AG04450 (cell line): ENCODE results near the gene CMC1. TPM values are rescaled to one million over a fixed set of nuclear protein-coding genes. Genes with fewer than 3 reads are reported as not detected.

ENCODE experiments used
- CTCF ChIA-PET: fragments of 300-600, 350-600 bp; formaldehyde crosslinking; extraction: SDS; loops from one replicate; lab custom pipeline; 2022; ENCODE audit warnings: antibody characterized with exemption, inconsistent platforms; lab: Charles Lee
- POLR2A ChIA-PET: fragments of 350-600 bp; formaldehyde crosslinking; extraction: SDS; loops from one replicate; lab custom pipeline; 2021; ENCODE audit warnings: antibody characterized with exemption, inconsistent platforms; lab: Yijun Ruan, JAX
- DNase-seq: peaks from one replicate; pipeline ENCODE4 v3.0.0-alpha.2; 2011; ENCODE audit warnings: low read depth, low spot score
- H3K27ac ChIP-seq: one replicate; pipeline ENCODE4 v1.5.1; 2012; ENCODE audit warnings: low read depth, low read length, control low read depth
- H3K27me3 ChIP-seq: one replicate; pipeline ENCODE4 v1.6.0; 2012; ENCODE audit warnings: low read length; ENCODE audit not compliant: control insufficient read depth, insufficient read depth
- H3K4me3 ChIP-seq: 2 replicates; pipeline ENCODE4 v1.5.1; 2011; ENCODE audit warnings: mild to moderate bottlenecking, low read depth, low read length, control low read depth
- H3K9me3 ChIP-seq: 2 replicates; pipeline ENCODE4 v1.5.1; 2012; ENCODE audit warnings: low read length; ENCODE audit not compliant: control insufficient read depth, insufficient read depth
- CTCF ChIP-seq: IDR thresholded peaks from 2 replicates; pipeline ENCODE4 v1.5.1; 2011; ENCODE audit warnings: low read depth, low read length, control low read depth, inconsistent platforms
- polyA plus RNA-seq: library from polyadenylated mRNA; depleted of rRNA; stranded (reverse); fragments of >200 nt; gene quantifications from 2 replicates; pipeline ENCODE4 v1.2.3, GENCODE V29; 2011

CMC1 gene
- polyA plus RNA-seq, 1 experiment, result 30.3 TPM

- no peak overlapping the region for H3K4me3 ChIP-seq
- DNase-seq, result no peak
- POLR2A ChIA-PET, result no interaction called here
- peak; percentile 65 for TF ChIP-seq CTCF
- no peaks in the 10 kb centered on the region for H3K27me3 ChIP-seq
- CTCF ChIA-PET, result interaction anchor here (0.6 to 2.2 kb wide), 17 partner anchors 10 to 1031 kb away, joined by 3 to 22 read pairs (median 4); no protein-coding TSS in a partner anchor
- no peak overlapping the region for H3K27ac ChIP-seq
- no peaks in the 10 kb centered on the region for H3K9me3 ChIP-seq
Observed at GRCh38 chr3:28317438-28318022, 76.1 kb downstream of the CMC1 start.

GRCh38 chr3:28320981-28321380 is 79.6 kb downstream of the CMC1 start:
- no peak for DNase-seq
- Histone ChIP-seq H3K27me3 (no peaks in the 10 kb centered on the region), H3K4me3 (no peak overlapping the region), H3K27ac (no peak overlapping the region), H3K9me3 (no peaks in the 10 kb centered on the region)
- ChIA-PET CTCF (interaction anchor here (1.1 to 4.8 kb wide), 5 partner anchors 13 to 640 kb away, joined by 4 to 45 read pairs (median 6); no protein-coding TSS in a partner anchor), POLR2A (interaction anchor here (1.1 kb wide), 1 partner anchor 28 kb away, joined by 3 read pairs; the partner anchor contains the start of genes AZI2 and ZCWPW2)
- no peak for TF ChIP-seq CTCF

GRCh38 chr3:28322464-28322863 is 81.0 kb downstream of the CMC1 start:
- no peak for DNase-seq
- H3K27me3 ChIP-seq, result no peaks in the 10 kb centered on the region
- no peak overlapping the region for H3K4me3 ChIP-seq
- POLR2A ChIA-PET, result no interaction called here
- no peaks in the 10 kb centered on the region for H3K9me3 ChIP-seq
- H3K27ac ChIP-seq, result no peak overlapping the region
- CTCF ChIA-PET, result interaction anchor here (0.8 to 4.8 kb wide), 6 partner anchors 9 to 641 kb away, joined by 4 to 45 read pairs (median 5); no protein-coding TSS in a partner anchor
- TF ChIP-seq CTCF, result no peak

- no peaks in the 10 kb centered on the region for H3K9me3 ChIP-seq
- no peaks in the 10 kb centered on the region for H3K27me3 ChIP-seq
- H3K4me3 ChIP-seq, result no peak overlapping the region
- TF ChIP-seq CTCF, result no peak
- H3K27ac ChIP-seq, result no peak overlapping the region
- ChIA-PET POLR2A (no interaction called here), CTCF (interaction anchor here (1.4 to 6.2 kb wide), 4 partner anchors 8 to 614 kb away, joined by 4 to 113 read pairs (median 32); no protein-coding TSS in a partner anchor)
- no peak for DNase-seq
Observed at GRCh38 chr3:28326458-28326926, 85.1 kb downstream of the CMC1 start.
